ENCODE results near the gene OR4K5. TPM values are rescaled to one million over a fixed set of nuclear protein-coding genes. Genes with fewer than 3 reads are reported as not detected.

The OR4K5 gene
- total and polyA plus RNA-seq, 10 of the 15 experiments (the other 5 are each of a cell fraction or from before 2014, with no cell fraction given): not detected

DNA sequence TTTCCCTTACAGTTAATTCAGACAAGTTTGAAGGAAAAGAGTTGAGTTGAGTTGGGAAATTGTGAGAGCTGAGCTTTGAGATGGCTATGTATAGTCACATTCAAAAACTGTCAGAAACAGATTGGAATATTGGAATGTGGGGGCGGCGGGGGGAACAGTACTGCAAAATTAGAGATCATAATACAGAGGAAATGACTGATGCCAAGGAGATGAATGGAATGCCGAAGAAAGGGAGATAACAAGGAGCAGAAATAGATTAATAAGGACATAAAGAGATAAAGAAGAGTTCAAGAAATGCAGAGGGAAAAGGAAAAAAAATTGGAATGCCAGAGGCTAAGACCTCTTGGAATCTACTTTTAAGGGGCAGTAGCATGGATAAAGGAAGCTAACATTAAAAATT, 3.2 kb upstream of the OR4K5 start (continued):
- TF ChIP-seq, protein P1, sequence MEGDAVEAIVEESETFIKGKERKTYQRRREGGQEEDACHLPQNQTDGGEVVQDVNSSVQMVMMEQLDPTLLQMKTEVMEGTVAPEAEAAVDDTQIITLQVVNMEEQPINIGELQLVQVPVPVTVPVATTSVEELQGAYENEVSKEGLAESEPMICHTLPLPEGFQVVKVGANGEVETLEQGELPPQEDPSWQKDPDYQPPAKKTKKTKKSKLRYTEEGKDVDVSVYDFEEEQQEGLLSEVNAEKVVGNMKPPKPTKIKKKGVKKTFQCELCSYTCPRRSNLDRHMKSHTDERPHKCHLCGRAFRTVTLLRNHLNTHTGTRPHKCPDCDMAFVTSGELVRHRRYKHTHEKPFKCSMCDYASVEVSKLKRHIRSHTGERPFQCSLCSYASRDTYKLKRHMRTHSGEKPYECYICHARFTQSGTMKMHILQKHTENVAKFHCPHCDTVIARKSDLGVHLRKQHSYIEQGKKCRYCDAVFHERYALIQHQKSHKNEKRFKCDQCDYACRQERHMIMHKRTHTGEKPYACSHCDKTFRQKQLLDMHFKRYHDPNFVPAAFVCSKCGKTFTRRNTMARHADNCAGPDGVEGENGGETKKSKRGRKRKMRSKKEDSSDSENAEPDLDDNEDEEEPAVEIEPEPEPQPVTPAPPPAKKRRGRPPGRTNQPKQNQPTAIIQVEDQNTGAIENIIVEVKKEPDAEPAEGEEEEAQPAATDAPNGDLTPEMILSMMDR (IDR thresholded peaks at IDR 0.05 in 2 of 3, conservative IDR thresholded peaks at IDR 0.05 in 1 of 3; ENCODE audit: control insufficient read depth in 2 of 3, extremely low read depth in 1 of 3, insufficient read depth in 1 of 3, low read depth in 3 of 3, low read length in 3 of 3): no peak

DNA sequence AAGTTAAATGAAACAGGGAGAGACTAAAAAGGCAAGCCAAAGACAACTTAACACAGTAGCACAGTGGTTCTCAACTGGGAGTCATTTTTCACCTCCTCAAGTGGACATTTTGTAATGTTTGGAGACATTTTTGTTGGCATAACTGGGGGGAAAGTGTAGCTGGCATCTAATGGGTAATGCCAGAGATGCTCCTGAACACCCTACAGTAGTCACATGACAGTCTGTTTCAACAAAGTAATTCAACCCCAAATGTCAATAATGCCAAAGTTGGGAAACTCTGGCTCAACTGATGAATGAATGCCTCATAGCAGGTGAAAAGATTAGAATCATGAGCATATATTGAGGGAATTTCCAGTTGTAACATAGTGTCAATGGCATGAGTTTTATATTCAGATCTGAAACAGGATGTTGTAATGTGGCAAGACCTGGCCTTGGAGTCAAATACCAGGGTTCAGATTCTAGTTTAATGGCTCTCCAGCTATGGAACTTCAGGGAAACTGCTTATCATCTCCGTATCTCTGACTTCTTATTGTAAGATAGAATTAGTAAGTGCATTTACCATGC, 2.4 kb upstream of the OR4K5 start:
- no peak for ATAC-seq
- TF ChIP-seq MYC (IDR thresholded peaks at IDR 0.05; ENCODE audit: insufficient read depth, insufficient read length, insufficient replicate concordance, low read length, severe bottlenecking) (no peak), ASH2L (IDR thresholded peaks at IDR 0.05; ENCODE audit: borderline replicate concordance, low read depth) (no peak), SIX5 (IDR thresholded peaks at IDR 0.05; ENCODE audit: low read depth, low read length, severe bottlenecking) (no peak), MYB (IDR thresholded peaks at IDR 0.05; ENCODE audit: borderline replicate concordance, low read depth, low read length) (no peak), TCF12 (IDR thresholded peaks at IDR 0.05; ENCODE audit: low read depth, low read length) (no peak), NFIC (IDR thresholded peaks at IDR 0.05; ENCODE audit: low read depth, low read length) (no peak), TAF1 (IDR thresholded peaks at IDR 0.05; ENCODE audit: borderline replicate concordance, low read depth, low read length) (no peak), WRNIP1 (IDR thresholded peaks at IDR 0.05; ENCODE audit: borderline replicate concordance, low read depth, low read length) (no peak), RCOR1 (conservative IDR thresholded peaks at IDR 0.05; ENCODE audit: low read depth, low read length) (no peak), MEF2A (IDR thresholded peaks at IDR 0.05; ENCODE audit: insufficient read depth, low read depth, low read length) (no peak), NFXL1 (IDR thresholded peaks at IDR 0.05; ENCODE audit: borderline replicate concordance) (no peak)
- TF ChIP-seq, protein P2, sequence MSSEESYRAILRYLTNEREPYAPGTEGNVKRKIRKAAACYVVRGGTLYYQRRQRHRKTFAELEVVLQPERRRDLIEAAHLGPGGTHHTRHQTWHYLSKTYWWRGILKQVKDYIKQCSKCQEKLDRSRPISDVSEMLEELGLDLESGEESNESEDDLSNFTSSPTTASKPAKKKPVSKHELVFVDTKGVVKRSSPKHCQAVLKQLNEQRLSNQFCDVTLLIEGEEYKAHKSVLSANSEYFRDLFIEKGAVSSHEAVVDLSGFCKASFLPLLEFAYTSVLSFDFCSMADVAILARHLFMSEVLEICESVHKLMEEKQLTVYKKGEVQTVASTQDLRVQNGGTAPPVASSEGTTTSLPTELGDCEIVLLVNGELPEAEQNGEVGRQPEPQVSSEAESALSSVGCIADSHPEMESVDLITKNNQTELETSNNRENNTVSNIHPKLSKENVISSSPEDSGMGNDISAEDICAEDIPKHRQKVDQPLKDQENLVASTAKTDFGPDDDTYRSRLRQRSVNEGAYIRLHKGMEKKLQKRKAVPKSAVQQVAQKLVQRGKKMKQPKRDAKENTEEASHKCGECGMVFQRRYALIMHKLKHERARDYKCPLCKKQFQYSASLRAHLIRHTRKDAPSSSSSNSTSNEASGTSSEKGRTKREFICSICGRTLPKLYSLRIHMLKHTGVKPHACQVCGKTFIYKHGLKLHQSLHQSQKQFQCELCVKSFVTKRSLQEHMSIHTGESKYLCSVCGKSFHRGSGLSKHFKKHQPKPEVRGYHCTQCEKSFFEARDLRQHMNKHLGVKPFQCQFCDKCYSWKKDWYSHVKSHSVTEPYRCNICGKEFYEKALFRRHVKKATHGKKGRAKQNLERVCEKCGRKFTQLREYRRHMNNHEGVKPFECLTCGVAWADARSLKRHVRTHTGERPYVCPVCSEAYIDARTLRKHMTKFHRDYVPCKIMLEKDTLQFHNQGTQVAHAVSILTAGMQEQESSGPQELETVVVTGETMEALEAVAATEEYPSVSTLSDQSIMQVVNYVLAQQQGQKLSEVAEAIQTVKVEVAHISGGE (CRISPR knock-in tag; IDR thresholded peaks at IDR 0.05): no peak
- Histone ChIP-seq H3K27me3 (replicated peaks in 1 of 2; ENCODE audit: control insufficient read depth in 2 of 2, insufficient read depth in 2 of 2, low read length in 1 of 2) (no peaks in the 10 kb centered on the region), H3K4me2 (ENCODE audit: control insufficient read depth, insufficient read depth) (no peak overlapping the region), H3K36me3 (ENCODE audit: control insufficient read depth in 2 of 2, insufficient read depth in 2 of 2, low read length in 1 of 2) (no peaks in the 10 kb centered on the region), H3K4me1 (ENCODE audit: control insufficient read depth, insufficient read depth, low read length) (no peaks in the 10 kb centered on the region), H3K9ac (ENCODE audit: control insufficient read depth, insufficient read depth, low read length) (no peak overlapping the region), H3K4me3 (no peak overlapping the region), H2AFZ (ENCODE audit: control insufficient read depth, low read depth, low read length) (no peak overlapping the region), H3K27ac (ENCODE audit: control insufficient read depth, insufficient read depth) (no peak overlapping the region), H3K9me3 (replicated peaks; ENCODE audit: control insufficient read depth, insufficient read depth, low read length) (no peaks in the 10 kb centered on the region), H3K79me2 (ENCODE audit: control insufficient read depth, insufficient read depth, low read length) (no peaks in the 10 kb centered on the region), H4K20me1 (ENCODE audit: control insufficient read depth, insufficient read depth) (no peaks in the 10 kb centered on the region)
- in situ Hi-C loops (cut with MboI) (no loop called here), intact Hi-C loops (cut with micrococcal nuclease; ENCODE audit: unreplicated experiment) (no loop called here)
- SMC1A ChIA-PET (ENCODE audit: uncharacterized antibody, unreplicated experiment): no interaction called here
- no peak for FAIRE-seq
- WGBS (ENCODE audit: insufficient coverage, insufficient replicate concordance, low lambda C conversion rate, missing lambda C conversion rate): 17% methylated on average over 1 of the region's 1 CpG
- CTCF ChIA-PET: no interaction called here
- no peak for DNase-seq (ENCODE audit: low read depth, low spot score)
- RAD21 ChIA-PET (ENCODE audit: unreplicated experiment): no interaction called here
- BruUV-seq (replicated peaks): no TSS peak
- POLR2A ChIA-PET: no interaction called here
